Muscle of leg (tissue), 11 donors: ENCODE measurements around the gene PRKG1. TPM values are rescaled to one million over a fixed set of nuclear protein-coding genes. Genes with fewer than 3 reads are reported as not detected.
A peak's percentile ranks its signal among the peaks of the same experiment; 100 is the strongest.

ENCODE experiments used
- DNase-seq: peaks from one replicate; pipeline ENCODE4 v3.0.0; 2013
- H3K27ac ChIP-seq: one replicate; pipeline ENCODE4 v1.5.1; 2013; ENCODE audit warnings: mild to moderate bottlenecking, low read length, control low read depth
- H3K27me3 ChIP-seq: one replicate; pipeline ENCODE4 v1.6.1; 2013; ENCODE audit warnings: low read length; ENCODE audit not compliant: control insufficient read depth, insufficient read depth
- H3K36me3 ChIP-seq: one replicate; pipeline ENCODE4 v1.6.1; 2013; ENCODE audit warnings: low read length; ENCODE audit not compliant: control insufficient read depth, insufficient read depth
- H3K4me1 ChIP-seq: one replicate; pipeline ENCODE4 v1.6.1; 2013; ENCODE audit warnings: low read length; ENCODE audit not compliant: control insufficient read depth, insufficient read depth
- H3K4me3 ChIP-seq: one replicate; pipeline ENCODE4 v1.5.1; 2013; ENCODE audit warnings: low read length, control low read depth
- H3K9me3 ChIP-seq: replicated peaks from 2 replicates; pipeline ENCODE4 v1.6.1; 2013; ENCODE audit warnings: low read depth, low read length; ENCODE audit not compliant: control insufficient read depth
- WGBS: methylation state at CpG from one replicate; pipeline ENCODE4 v1.1.5; 2013; ENCODE audit warnings: missing lambda C conversion rate; ENCODE audit not compliant: insufficient coverage; 5-methylcytosine and 5-hydroxymethylcytosine counted together
- polyA plus RNA-seq, 8 donors: library from polyadenylated mRNA; unstranded; fragments of 120-200 nt; gene quantifications; one replicate each; pipeline versions ENCODE4 v1.2.1 to v1.2.3, GENCODE V29; 2013; ENCODE audit warnings: inconsistent platforms in 1 of 8, low replicate concordance in 1 of 8; ENCODE audit not compliant: insufficient read length in 8 of 8, insufficient read depth in 1 of 8
- total RNA-seq: library from RNA; stranded (reverse); fragments of 120-200 nt; gene quantifications from one replicate; pipeline ENCODE4 v1.2.4, GENCODE V29; 2013

The PRKG1 gene
- total and polyA plus RNA-seq, 9 donors = 23.3 to 59.2 (median 50.3) TPM

GRCh38 chr10:52213321-52213752 lies 1139.0 kb downstream of the PRKG1 start:
- Histone ChIP-seq H3K4me3 (no peak overlapping the region), H3K36me3 (no peaks in the 10 kb centered on the region), H3K4me1 (peaks cover 11% of the 10 kb centered on the region), H3K27ac (peak overlapping the region; percentile 1), H3K9me3 (no peaks in the 10 kb centered on the region), H3K27me3 (no peaks in the 10 kb centered on the region)
- DNase-seq = peak; percentile 70
- WGBS = no CpG with 5 or more reads among the region's 3 CpGs

- Histone ChIP-seq H3K27ac (peak overlapping the region; percentile 89), H3K4me3 (no peak overlapping the region), H3K4me1 (peaks cover 11% of the 10 kb centered on the region), H3K9me3 (no peaks in the 10 kb centered on the region), H3K36me3 (no peaks in the 10 kb centered on the region), H3K27me3 (no peaks in the 10 kb centered on the region)
- peak; percentile 87 for DNase-seq
These were observed 1141.6 kb downstream of the PRKG1 start for GRCh38 chr10:52215745-52216361.

- DNase-seq = peak; percentile 90
- WGBS = no CpG with 5 or more reads among the region's 2 CpGs
- H3K9me3 ChIP-seq = no peaks in the 10 kb centered on the region
- no peaks in the 10 kb centered on the region for H3K36me3 ChIP-seq
- H3K4me3 ChIP-seq = no peak overlapping the region
- H3K27ac ChIP-seq = peak overlapping the region; percentile 89
- peaks cover 11% of the 10 kb centered on the region for H3K4me1 ChIP-seq
- no peaks in the 10 kb centered on the region for H3K27me3 ChIP-seq
These were observed 1142.6 kb downstream of the PRKG1 start for GRCh38 chr10:52216852-52217251.

GRCh38 chr10:52217531-52217930 lies 1143.2 kb downstream of the PRKG1 start:
- WGBS = no CpG with 5 or more reads among the region's 1 CpG
- no peaks in the 10 kb centered on the region for H3K36me3 ChIP-seq
- H3K9me3 ChIP-seq = no peaks in the 10 kb centered on the region
- peak overlapping the region; percentile 89 for H3K27ac ChIP-seq
- no peaks in the 10 kb centered on the region for H3K27me3 ChIP-seq
- DNase-seq = no peak
- peaks cover 9% of the 10 kb centered on the region for H3K4me1 ChIP-seq
- no peak overlapping the region for H3K4me3 ChIP-seq

GRCh38 chr10:52220947-52221346 lies 1146.7 kb downstream of the PRKG1 start:
- peaks cover 7% of the 10 kb centered on the region for H3K4me1 ChIP-seq
- DNase-seq = no peak
- no peaks in the 10 kb centered on the region for H3K9me3 ChIP-seq
- H3K27me3 ChIP-seq = no peaks in the 10 kb centered on the region
- no peaks in the 10 kb centered on the region for H3K36me3 ChIP-seq
- H3K27ac ChIP-seq = no peak overlapping the region
- no CpG with 5 or more reads among the region's 3 CpGs for WGBS
- no peak overlapping the region for H3K4me3 ChIP-seq

GRCh38 chr10:52221923-52222322 lies 1147.6 kb downstream of the PRKG1 start:
- Histone ChIP-seq H3K27ac (no peak overlapping the region), H3K4me1 (peaks cover 3% of the 10 kb centered on the region), H3K4me3 (no peak overlapping the region), H3K9me3 (no peaks in the 10 kb centered on the region), H3K36me3 (no peaks in the 10 kb centered on the region), H3K27me3 (no peaks in the 10 kb centered on the region)
- 0% methylated on average over 1 of the region's 4 CpGs for WGBS
- DNase-seq = no peak

GRCh38 chr10:52226197-52226847 lies 1152.0 kb downstream of the PRKG1 start:
- Histone ChIP-seq H3K4me1 (no peaks in the 10 kb centered on the region), H3K27ac (no peak overlapping the region), H3K27me3 (no peaks in the 10 kb centered on the region), H3K9me3 (no peaks in the 10 kb centered on the region), H3K36me3 (no peaks in the 10 kb centered on the region), H3K4me3 (no peak overlapping the region)
- DNase-seq = no peak
- no CpG with 5 or more reads among the region's 1 CpG for WGBS

- Histone ChIP-seq H3K4me1 (no peaks in the 10 kb centered on the region), H3K9me3 (no peaks in the 10 kb centered on the region), H3K4me3 (no peak overlapping the region), H3K27ac (no peak overlapping the region), H3K36me3 (no peaks in the 10 kb centered on the region), H3K27me3 (no peaks in the 10 kb centered on the region)
- no peak for DNase-seq
- WGBS = no CpG with 5 or more reads among the region's 2 CpGs
These were observed 1154.3 kb downstream of the PRKG1 start for GRCh38 chr10:52228556-52228955.

GRCh38 chr10:52229291-52229931 lies 1155.1 kb downstream of the PRKG1 start:
- Histone ChIP-seq H3K27me3 (no peaks in the 10 kb centered on the region), H3K36me3 (no peaks in the 10 kb centered on the region), H3K4me3 (no peak overlapping the region), H3K4me1 (no peaks in the 10 kb centered on the region), H3K27ac (no peak overlapping the region), H3K9me3 (no peaks in the 10 kb centered on the region)
- no peak for DNase-seq
- no CpG with 5 or more reads among the region's 2 CpGs for WGBS

- Histone ChIP-seq H3K27ac (no peak overlapping the region), H3K36me3 (no peaks in the 10 kb centered on the region), H3K9me3 (no peaks in the 10 kb centered on the region), H3K4me1 (no peaks in the 10 kb centered on the region), H3K27me3 (no peaks in the 10 kb centered on the region), H3K4me3 (no peak overlapping the region)
- DNase-seq = no peak
- WGBS = 33% methylated on average over 1 of the region's 4 CpGs
These were observed 1158.5 kb downstream of the PRKG1 start for GRCh38 chr10:52232561-52233350.
